Activated CD4-positive, alpha-beta T cell treated with anti-CD3 and anti-CD28 coated beads for 4 hours (primary cell): ENCODE data around the gene JMJD6.

Source experiments
- DNase-seq, 2 donors: peaks; one replicate each; pipeline ENCODE4 v3.0.0-alpha.2; 2020

JMJD6 gene

GRCh38 chr17:76678330-76678729, 48.1 kb downstream of the JMJD6 start:
- DNase-seq, result peak in 1 of 2 donors; percentile 12

GRCh38 chr17:76677406-76677805, 49.0 kb downstream of the JMJD6 start:
- no peak for DNase-seq

- no peak for DNase-seq
Measured at GRCh38 chr17:76676629-76677028, 49.8 kb downstream of the JMJD6 start.

- DNase-seq, result no peak
Measured at GRCh38 chr17:76675648-76676047, 50.8 kb downstream of the JMJD6 start.

GRCh38 chr17:76674600-76674999, 51.8 kb downstream of the JMJD6 start:
- no peak for DNase-seq

- no peak for DNase-seq
Measured at GRCh38 chr17:76673729-76674128, 52.7 kb downstream of the JMJD6 start.

GRCh38 chr17:76672892-76673291, 53.5 kb downstream of the JMJD6 start:
- DNase-seq, result no peak

- DNase-seq, result no peak
Measured at GRCh38 chr17:76672270-76672851, 54.0 kb downstream of the JMJD6 start.

- no peak for DNase-seq
Measured at GRCh38 chr17:76671912-76672262, 54.5 kb downstream of the JMJD6 start.

GRCh38 chr17:76671123-76671911, 55.1 kb downstream of the JMJD6 start:
- peak; percentile 98 to 99 for DNase-seq

GRCh38 chr17:76670718-76671122, 55.7 kb downstream of the JMJD6 start:
- DNase-seq, result no peak

GRCh38 chr17:76670020-76670717, 56.2 kb downstream of the JMJD6 start:
- no peak for DNase-seq
